Sigmoid colon (tissue), 4 donors: Measurements from ENCODE around the gene IMMP2L.

Experiments
- EP300 ChIP-seq, 4 donors: sonication (generic); formaldehyde crosslinking; IDR thresholded peaks; one replicate each; pipeline ENCODE4 v1.6.1; 2017; ENCODE audit warnings: antibody characterized with exemption in 4 of 4
- POLR2AphosphoS5 ChIP-seq, 4 donors: sonication (generic); formaldehyde crosslinking; IDR thresholded peaks; one replicate each; pipeline ENCODE4 v1.6.1; 2017; ENCODE audit warnings: antibody characterized with exemption in 4 of 4
- TF ChIP-seq, protein P1 (sequence below), 4 experiments: fragments of 450-650 bp in 3 of 4; fragments of 200-600 bp in 1 of 4; IDR thresholded peaks; one replicate each; pipeline ENCODE4 v1.5.1; 2016 to 2019; ENCODE audit warnings: antibody characterized with exemption in 4 of 4, mild to moderate bottlenecking in 3 of 4, moderate library complexity in 2 of 4

DNA sequence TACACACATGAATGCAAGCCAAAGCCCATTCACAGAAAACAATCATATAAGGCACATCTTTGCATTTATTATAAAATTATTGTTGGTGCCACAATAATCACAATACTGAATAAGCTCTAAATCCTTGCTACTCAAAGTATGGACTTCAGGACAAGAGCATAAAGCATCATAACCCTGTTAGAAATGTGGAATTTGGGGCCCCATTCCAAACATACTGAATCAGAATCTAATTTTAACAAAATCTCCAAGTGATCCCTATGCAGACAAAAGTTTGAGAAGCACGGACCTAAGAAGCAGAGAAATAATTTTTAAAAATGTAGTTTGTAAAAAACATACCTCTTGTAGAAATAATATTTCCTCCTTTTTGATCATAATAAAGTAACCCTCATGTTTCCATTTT lies 199.2 kb downstream of the IMMP2L start:
- TF ChIP-seq, protein P1, sequence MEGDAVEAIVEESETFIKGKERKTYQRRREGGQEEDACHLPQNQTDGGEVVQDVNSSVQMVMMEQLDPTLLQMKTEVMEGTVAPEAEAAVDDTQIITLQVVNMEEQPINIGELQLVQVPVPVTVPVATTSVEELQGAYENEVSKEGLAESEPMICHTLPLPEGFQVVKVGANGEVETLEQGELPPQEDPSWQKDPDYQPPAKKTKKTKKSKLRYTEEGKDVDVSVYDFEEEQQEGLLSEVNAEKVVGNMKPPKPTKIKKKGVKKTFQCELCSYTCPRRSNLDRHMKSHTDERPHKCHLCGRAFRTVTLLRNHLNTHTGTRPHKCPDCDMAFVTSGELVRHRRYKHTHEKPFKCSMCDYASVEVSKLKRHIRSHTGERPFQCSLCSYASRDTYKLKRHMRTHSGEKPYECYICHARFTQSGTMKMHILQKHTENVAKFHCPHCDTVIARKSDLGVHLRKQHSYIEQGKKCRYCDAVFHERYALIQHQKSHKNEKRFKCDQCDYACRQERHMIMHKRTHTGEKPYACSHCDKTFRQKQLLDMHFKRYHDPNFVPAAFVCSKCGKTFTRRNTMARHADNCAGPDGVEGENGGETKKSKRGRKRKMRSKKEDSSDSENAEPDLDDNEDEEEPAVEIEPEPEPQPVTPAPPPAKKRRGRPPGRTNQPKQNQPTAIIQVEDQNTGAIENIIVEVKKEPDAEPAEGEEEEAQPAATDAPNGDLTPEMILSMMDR (IDR thresholded peaks at IDR 0.05) = no peak
- TF ChIP-seq EP300 (IDR thresholded peaks at IDR 0.05) = no peak
- no peak for TF ChIP-seq POLR2AphosphoS5 (IDR thresholded peaks at IDR 0.05)
